ENCODE data around the gene GLS2. TPM values are rescaled to one million over a fixed set of nuclear protein-coding genes. Genes with fewer than 3 reads are reported as not detected.
"Not testable (repeated sequence)": the region's sequence is repeated elsewhere in the genome, so short reads cannot be mapped to it uniquely, and the experiment has no call there.

GLS2 gene
- total RNA-seq, 1 donor from 2014 or later = not detected

DNA sequence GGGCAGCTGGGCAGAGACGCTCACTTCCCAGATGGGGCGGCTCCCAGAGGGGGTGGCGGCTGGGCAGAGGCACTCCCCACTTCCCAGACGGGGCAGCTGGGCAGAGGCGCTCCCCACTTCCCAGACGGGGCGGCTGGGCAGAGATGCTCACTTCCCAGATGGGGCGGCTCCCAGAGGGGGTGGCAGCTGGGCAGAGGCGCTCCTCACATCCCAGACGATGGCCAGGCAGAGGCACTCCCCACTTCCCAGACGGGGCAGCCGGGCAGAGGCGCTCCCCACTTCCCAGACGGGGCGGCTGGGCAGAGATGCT is 6.1 kb upstream of the GLS2 start:
- H3K9ac ChIP-seq (ENCODE audit: low read depth in 1 of 3, low read length in 3 of 3); H3K9me3 ChIP-seq (ENCODE audit: control insufficient read depth in 3 of 3, low read length in 3 of 3); H3K27ac ChIP-seq (ENCODE audit: low read depth, low read length); H3K4me1 ChIP-seq (ENCODE audit: control insufficient read depth in 3 of 3, insufficient read depth in 3 of 3, low read length in 3 of 3); H3K4me3 ChIP-seq (ENCODE audit: low read length in 3 of 3); H3K36me3 ChIP-seq (ENCODE audit: control insufficient read depth in 3 of 3, insufficient read depth in 3 of 3, low read length in 3 of 3): not testable (repeated sequence)
- peaks cover 19 to 22% (median 19%) of the 10 kb centered on the region in 3 donors for H3K27me3 ChIP-seq (ENCODE audit: control insufficient read depth in 3 of 3, insufficient read depth in 3 of 3, low read length in 3 of 3)

DNA sequence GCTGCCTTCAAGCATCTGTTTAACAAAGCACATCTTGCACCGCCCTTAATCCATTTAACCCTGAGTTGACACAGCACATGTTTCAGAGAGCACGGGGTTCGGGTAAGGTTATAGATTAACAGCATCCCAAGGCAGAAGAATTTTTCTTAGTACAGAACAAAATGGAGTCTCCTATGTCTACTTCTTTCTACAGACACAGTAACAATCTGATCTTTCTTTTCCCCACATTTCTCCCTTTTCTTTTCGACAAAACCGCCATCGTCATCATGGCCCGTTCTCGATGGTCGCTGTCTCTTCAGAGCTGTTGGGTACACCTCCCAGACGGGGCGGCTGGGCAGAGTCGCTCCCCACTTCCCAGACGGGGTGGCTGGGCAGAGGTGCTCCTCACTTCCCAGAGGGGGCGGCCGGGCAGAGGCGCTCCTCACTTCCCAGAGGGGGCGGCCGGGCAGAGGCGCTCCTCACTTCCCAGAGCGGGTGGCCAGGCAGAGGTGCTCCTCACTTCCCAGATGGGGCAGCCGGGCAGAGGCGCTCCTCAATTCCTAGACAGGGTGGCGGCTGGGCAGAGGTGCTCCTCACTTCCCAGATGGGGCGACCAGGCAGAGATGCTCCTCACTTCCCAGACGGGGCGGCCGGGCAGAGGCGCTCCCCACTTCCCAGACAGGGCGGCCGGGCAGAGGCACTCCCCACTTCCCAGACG is 5.6 kb upstream of the GLS2 start:
- H3K27me3 ChIP-seq (ENCODE audit: control insufficient read depth in 3 of 3, insufficient read depth in 3 of 3, low read length in 3 of 3) = peaks cover 21 to 27% (median 24%) of the 10 kb centered on the region in 3 donors
- H3K9ac ChIP-seq (ENCODE audit: low read depth in 1 of 3, low read length in 3 of 3); H3K4me3 ChIP-seq (ENCODE audit: low read length in 3 of 3); H3K36me3 ChIP-seq (ENCODE audit: control insufficient read depth in 3 of 3, insufficient read depth in 3 of 3, low read length in 3 of 3); H3K4me1 ChIP-seq (ENCODE audit: control insufficient read depth in 3 of 3, insufficient read depth in 3 of 3, low read length in 3 of 3); H3K9me3 ChIP-seq (ENCODE audit: control insufficient read depth in 3 of 3, low read length in 3 of 3); H3K27ac ChIP-seq (ENCODE audit: low read depth, low read length): not testable (repeated sequence)

DNA sequence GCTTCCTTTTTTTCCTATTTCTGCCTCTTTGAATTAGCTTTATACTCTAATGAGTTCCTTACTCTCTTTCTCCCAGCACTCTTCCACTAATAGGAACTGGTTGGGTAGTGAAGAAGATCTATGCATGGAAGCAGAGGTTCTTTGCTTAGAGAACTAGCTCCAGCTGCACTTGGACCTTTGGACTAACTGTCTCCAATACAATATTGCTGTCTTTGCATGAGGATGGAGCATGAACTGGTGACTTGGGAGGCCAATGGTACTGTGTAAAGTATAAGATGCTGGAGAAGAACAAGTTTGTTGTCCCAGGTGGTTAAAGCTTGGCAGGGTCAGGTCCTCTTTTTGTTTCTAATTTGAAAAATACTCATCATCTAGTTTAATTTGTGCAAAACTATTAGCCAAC is 2.4 kb upstream of the GLS2 start:
- no peaks in the 10 kb centered on the region for H3K36me3 ChIP-seq (ENCODE audit: control insufficient read depth in 3 of 3, insufficient read depth in 3 of 3, low read length in 3 of 3)
- peaks cover 24 to 38% (median 33%) of the 10 kb centered on the region in 3 donors for H3K27me3 ChIP-seq (ENCODE audit: control insufficient read depth in 3 of 3, insufficient read depth in 3 of 3, low read length in 3 of 3)

DNA sequence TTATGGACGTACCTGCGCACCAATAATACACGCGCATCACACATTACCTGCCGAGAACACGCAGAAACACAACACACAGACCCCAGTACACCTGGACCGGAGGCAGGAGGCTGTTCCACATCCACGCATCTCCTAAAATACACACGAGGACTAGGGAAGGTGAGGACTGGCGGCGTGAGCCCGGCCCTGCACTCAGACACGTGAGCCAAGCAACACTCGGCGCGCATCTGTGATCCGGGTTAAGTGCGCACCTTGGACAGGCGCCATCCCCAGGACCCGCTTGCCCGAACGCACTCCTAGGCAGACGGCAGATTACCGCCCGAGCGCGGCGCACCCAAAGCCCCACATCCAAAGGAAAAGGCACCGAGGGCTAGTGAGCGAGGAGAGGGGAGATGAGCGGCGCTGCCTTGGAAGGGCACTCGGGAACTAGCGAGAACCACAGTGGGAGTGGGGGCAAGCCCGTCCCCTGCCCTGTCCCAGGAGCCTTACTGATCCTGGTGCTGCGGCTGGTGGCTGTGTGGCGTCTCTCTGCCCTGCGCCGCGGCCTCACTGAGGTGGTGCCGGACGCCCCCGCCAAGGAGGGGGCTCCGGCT is 417 bp downstream of the GLS2 start:
- Histone ChIP-seq H3K27me3 (ENCODE audit: control insufficient read depth in 3 of 3, insufficient read depth in 3 of 3, low read length in 3 of 3) (peaks cover 24 to 38% (median 33%) of the 10 kb centered on the region in 3 donors), H3K9ac (ENCODE audit: low read depth in 1 of 3, low read length in 3 of 3) (peak overlapping the region; percentile 48 to 71 (median 54)), H3K4me1 (ENCODE audit: control insufficient read depth in 3 of 3, insufficient read depth in 3 of 3, low read length in 3 of 3) (peaks cover 14 to 18% (median 14%) of the 10 kb centered on the region in 3 donors), H3K9me3 (ENCODE audit: control insufficient read depth in 3 of 3, low read length in 3 of 3) (no peaks in the 10 kb centered on the region), H3K27ac (ENCODE audit: low read depth, low read length) (no peak overlapping the region), H3K4me3 (ENCODE audit: low read length in 3 of 3) (peak overlapping the region; percentile 66 to 85 (median 76)), H3K36me3 (ENCODE audit: control insufficient read depth in 3 of 3, insufficient read depth in 3 of 3, low read length in 3 of 3) (no peaks in the 10 kb centered on the region)

More for the DNA sequence above, 2.4 kb upstream of the GLS2 start:
- H3K9me3 ChIP-seq (ENCODE audit: control insufficient read depth in 3 of 3, low read length in 3 of 3) = no peaks in the 10 kb centered on the region
- peaks cover 14 to 18% (median 14%) of the 10 kb centered on the region in 3 donors for H3K4me1 ChIP-seq (ENCODE audit: control insufficient read depth in 3 of 3, insufficient read depth in 3 of 3, low read length in 3 of 3)
- H3K4me3 ChIP-seq (ENCODE audit: low read length in 3 of 3) = no peak overlapping the region
- H3K9ac ChIP-seq (ENCODE audit: low read depth in 1 of 3, low read length in 3 of 3) = no peak overlapping the region
- no peak overlapping the region for H3K27ac ChIP-seq (ENCODE audit: low read depth, low read length)

DNA sequence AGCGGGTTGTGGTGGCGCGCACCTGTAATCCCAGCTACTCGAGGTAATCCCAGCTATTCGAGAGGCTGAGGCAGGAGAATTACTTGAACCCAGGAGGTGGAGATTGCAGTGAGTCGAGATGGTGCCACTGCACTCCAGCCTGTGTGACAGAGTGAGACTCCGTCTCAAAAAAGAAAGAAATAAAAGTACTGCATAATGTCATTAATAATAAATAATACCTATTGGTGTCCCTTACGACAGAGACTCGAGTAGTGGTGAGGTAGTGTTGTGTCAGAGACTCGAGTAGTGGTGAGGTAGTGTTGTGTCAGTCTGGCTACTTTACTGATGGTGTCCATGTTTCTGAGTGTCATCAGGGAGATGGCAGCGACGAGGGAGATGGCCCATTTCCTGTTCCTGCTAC is 1.3 kb downstream of the GLS2 start:
- Histone ChIP-seq H3K4me1 (ENCODE audit: control insufficient read depth in 3 of 3, insufficient read depth in 3 of 3, low read length in 3 of 3) (peaks cover 14 to 18% (median 14%) of the 10 kb centered on the region in 3 donors), H3K27ac (ENCODE audit: low read depth, low read length) (no peak overlapping the region), H3K36me3 (ENCODE audit: control insufficient read depth in 3 of 3, insufficient read depth in 3 of 3, low read length in 3 of 3) (no peaks in the 10 kb centered on the region), H3K9me3 (ENCODE audit: control insufficient read depth in 3 of 3, low read length in 3 of 3) (no peaks in the 10 kb centered on the region), H3K9ac (ENCODE audit: low read depth in 1 of 3, low read length in 3 of 3) (no peak overlapping the region), H3K27me3 (ENCODE audit: control insufficient read depth in 3 of 3, insufficient read depth in 3 of 3, low read length in 3 of 3) (peaks cover 22 to 38% (median 31%) of the 10 kb centered on the region in 3 donors), H3K4me3 (ENCODE audit: low read length in 3 of 3) (no peak overlapping the region)

DNA sequence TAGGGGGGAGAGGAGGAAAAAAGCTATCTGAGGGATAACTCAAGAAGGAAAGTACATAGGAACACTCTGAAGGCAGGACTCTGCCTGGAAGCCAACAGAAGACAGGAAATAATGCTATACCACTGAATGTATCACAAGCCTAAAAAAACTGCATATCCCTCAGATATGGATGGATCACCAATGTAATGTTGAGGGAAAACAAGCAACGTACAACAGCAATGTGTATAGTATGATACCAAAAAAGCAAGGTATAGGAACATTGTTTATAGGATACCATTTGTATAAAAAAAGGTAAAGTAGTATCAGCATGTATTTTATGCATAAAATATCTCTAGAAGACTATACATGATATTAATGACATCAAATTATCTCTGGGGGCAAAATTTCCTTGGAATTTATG is 3.4 kb downstream of the GLS2 start:
- Histone ChIP-seq H3K4me1 (ENCODE audit: control insufficient read depth in 3 of 3, insufficient read depth in 3 of 3, low read length in 3 of 3) (peaks cover 14 to 18% (median 14%) of the 10 kb centered on the region in 3 donors), H3K27ac (ENCODE audit: low read depth, low read length) (no peak overlapping the region), H3K27me3 (ENCODE audit: control insufficient read depth in 3 of 3, insufficient read depth in 3 of 3, low read length in 3 of 3) (peaks cover 5 to 21% (median 18%) of the 10 kb centered on the region in 3 donors), H3K9ac (ENCODE audit: low read depth in 1 of 3, low read length in 3 of 3) (no peak overlapping the region), H3K36me3 (ENCODE audit: control insufficient read depth in 3 of 3, insufficient read depth in 3 of 3, low read length in 3 of 3) (no peaks in the 10 kb centered on the region), H3K4me3 (ENCODE audit: low read length in 3 of 3) (no peak overlapping the region), H3K9me3 (ENCODE audit: control insufficient read depth in 3 of 3, low read length in 3 of 3) (no peaks in the 10 kb centered on the region)

DNA sequence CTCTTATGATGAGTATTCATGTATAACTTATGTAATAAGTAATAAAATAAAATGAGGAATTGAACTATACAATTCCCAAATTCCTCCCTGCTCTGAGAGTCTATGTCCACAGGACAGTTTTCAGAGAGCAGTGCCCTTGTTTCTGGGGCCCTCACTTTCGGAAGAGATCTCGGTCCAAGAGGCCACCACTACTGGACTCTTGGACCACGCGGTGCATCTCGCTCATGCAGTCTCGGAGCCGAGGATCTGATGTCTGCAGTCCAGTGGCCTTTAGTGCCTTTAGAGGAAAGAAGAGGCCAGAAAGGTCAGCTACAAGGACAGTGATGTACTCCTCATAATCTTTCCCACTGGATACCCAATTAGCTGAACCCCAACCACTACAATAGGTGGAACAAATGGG is 8.3 kb downstream of the GLS2 start:
- Histone ChIP-seq H3K9me3 (ENCODE audit: control insufficient read depth in 3 of 3, low read length in 3 of 3) (no peaks in the 10 kb centered on the region), H3K4me1 (ENCODE audit: control insufficient read depth in 3 of 3, insufficient read depth in 3 of 3, low read length in 3 of 3) (no peaks in the 10 kb centered on the region), H3K36me3 (ENCODE audit: control insufficient read depth in 3 of 3, insufficient read depth in 3 of 3, low read length in 3 of 3) (peaks cover 0 to 2% (median 2%) of the 10 kb centered on the region in 3 donors), H3K9ac (ENCODE audit: low read depth in 1 of 3, low read length in 3 of 3) (no peak overlapping the region), H3K4me3 (ENCODE audit: low read length in 3 of 3) (no peak overlapping the region), H3K27ac (ENCODE audit: low read depth, low read length) (no peak overlapping the region), H3K27me3 (ENCODE audit: control insufficient read depth in 3 of 3, insufficient read depth in 3 of 3, low read length in 3 of 3) (no peaks in the 10 kb centered on the region)

DNA sequence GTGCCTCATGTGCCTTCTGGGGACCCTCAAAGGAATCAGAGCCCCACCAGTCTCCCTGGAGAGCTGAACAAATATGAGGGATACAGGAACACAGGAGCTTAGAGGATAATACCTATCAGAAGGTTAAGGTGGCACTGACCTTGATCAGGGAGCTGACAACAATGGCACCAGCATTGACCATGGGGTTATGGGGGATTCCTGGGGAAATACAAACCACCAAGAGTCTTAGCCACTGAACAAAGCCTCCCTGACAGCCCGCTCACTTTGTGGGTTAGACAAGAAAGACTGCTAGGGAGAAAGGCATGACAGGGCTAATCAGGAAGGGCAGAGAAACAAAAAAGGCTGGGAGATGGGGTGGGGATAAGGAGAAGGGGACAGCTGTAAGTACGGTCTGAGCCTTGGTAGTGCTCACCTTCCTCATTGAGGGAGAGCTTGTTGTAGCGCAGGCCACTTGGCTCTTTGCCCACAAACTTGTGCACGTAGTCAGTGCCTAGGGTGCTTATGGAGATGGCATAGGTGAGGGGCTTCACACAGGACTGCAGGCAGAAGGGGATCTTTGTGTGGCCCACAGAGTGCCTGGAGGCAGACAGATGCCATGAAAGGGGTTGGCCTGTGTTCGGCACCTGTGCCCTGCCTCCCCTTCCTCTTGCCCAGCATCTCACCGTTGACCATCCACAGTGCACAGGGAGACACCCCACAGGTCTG is 10.3 kb downstream of the GLS2 start:
- no peak overlapping the region for H3K27ac ChIP-seq (ENCODE audit: low read depth, low read length)
- no peaks in the 10 kb centered on the region for H3K9me3 ChIP-seq (ENCODE audit: control insufficient read depth in 3 of 3, low read length in 3 of 3)
- H3K36me3 ChIP-seq (ENCODE audit: control insufficient read depth in 3 of 3, insufficient read depth in 3 of 3, low read length in 3 of 3) = peaks cover under 1 to 7% (median 5%) of the 10 kb centered on the region in 3 donors
- no peaks in the 10 kb centered on the region for H3K4me1 ChIP-seq (ENCODE audit: control insufficient read depth in 3 of 3, insufficient read depth in 3 of 3, low read length in 3 of 3)
- H3K9ac ChIP-seq (ENCODE audit: low read depth in 1 of 3, low read length in 3 of 3) = no peak overlapping the region
- no peaks in the 10 kb centered on the region for H3K27me3 ChIP-seq (ENCODE audit: control insufficient read depth in 3 of 3, insufficient read depth in 3 of 3, low read length in 3 of 3)
- H3K4me3 ChIP-seq (ENCODE audit: low read length in 3 of 3) = no peak overlapping the region

DNA sequence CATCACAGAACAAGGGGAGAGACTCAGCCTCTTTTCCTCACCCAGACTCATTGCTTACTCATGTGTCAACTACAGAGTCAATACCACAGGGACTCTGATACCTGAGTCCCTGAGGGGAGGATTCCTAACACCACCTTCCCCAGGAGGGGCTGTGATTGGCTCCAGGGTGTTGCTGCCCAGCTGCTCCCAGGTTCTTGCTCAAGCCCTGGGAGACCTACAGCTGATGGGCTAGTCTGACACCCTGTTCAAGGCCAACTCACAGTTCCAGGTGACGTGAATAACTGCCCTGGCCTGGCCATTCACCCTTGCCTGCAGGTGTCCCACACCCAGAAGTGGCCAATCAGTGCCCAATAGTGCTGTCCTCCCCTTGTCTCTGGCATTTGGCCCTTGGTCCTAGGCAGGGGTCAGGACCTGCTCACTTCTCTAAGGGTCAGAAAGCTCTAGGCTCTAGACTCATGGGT is 11.0 kb downstream of the GLS2 start:
- peaks cover 2 to 7% (median 5%) of the 10 kb centered on the region in 3 donors for H3K36me3 ChIP-seq (ENCODE audit: control insufficient read depth in 3 of 3, insufficient read depth in 3 of 3, low read length in 3 of 3)
- no peak overlapping the region for H3K9ac ChIP-seq (ENCODE audit: low read depth in 1 of 3, low read length in 3 of 3)
- no peaks in the 10 kb centered on the region for H3K9me3 ChIP-seq (ENCODE audit: control insufficient read depth in 3 of 3, low read length in 3 of 3)
- H3K4me1 ChIP-seq (ENCODE audit: control insufficient read depth in 3 of 3, insufficient read depth in 3 of 3, low read length in 3 of 3) = no peaks in the 10 kb centered on the region
- no peak overlapping the region for H3K4me3 ChIP-seq (ENCODE audit: low read length in 3 of 3)
- H3K27ac ChIP-seq (ENCODE audit: low read depth, low read length) = no peak overlapping the region
- no peaks in the 10 kb centered on the region for H3K27me3 ChIP-seq (ENCODE audit: control insufficient read depth in 3 of 3, insufficient read depth in 3 of 3, low read length in 3 of 3)

DNA sequence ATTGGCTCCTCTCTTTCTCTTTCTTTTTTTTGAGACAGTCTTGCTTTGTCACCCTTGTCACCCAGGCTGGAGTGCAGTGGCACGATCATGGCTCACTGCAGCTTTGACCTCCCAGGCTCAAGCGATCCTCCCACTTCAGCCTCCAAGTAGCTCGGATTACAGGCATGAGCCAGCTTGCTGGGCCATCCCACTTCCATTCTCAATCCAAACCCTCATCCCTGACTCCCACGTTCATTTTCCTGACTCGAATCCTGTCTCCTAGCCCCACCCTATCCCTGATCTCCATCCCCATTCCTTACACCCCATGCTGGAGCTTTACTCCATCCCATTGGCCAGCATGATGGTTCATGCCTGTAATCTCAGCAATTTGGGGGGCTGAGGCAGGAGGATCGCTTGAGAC is 11.8 kb downstream of the GLS2 start:
- Histone ChIP-seq H3K4me1 (ENCODE audit: control insufficient read depth in 3 of 3, insufficient read depth in 3 of 3, low read length in 3 of 3) (peaks cover 0 to 5% (median 0%) of the 10 kb centered on the region in 3 donors), H3K27ac (ENCODE audit: low read depth, low read length) (no peak overlapping the region), H3K9me3 (ENCODE audit: control insufficient read depth in 3 of 3, low read length in 3 of 3) (no peaks in the 10 kb centered on the region), H3K4me3 (ENCODE audit: low read length in 3 of 3) (no peak overlapping the region), H3K9ac (ENCODE audit: low read depth in 1 of 3, low read length in 3 of 3) (no peak overlapping the region), H3K27me3 (ENCODE audit: control insufficient read depth in 3 of 3, insufficient read depth in 3 of 3, low read length in 3 of 3) (no peaks in the 10 kb centered on the region), H3K36me3 (ENCODE audit: control insufficient read depth in 3 of 3, insufficient read depth in 3 of 3, low read length in 3 of 3) (peaks cover 2 to 11% (median 5%) of the 10 kb centered on the region in 3 donors)

Measured in skeletal muscle tissue (tissue), 4 donors.